ENCODE measurements around the gene ANTXR2. TPM values are rescaled to one million over a fixed set of nuclear protein-coding genes. Genes with fewer than 3 reads are reported as not detected.
A peak's percentile ranks its signal among the peaks of the same experiment; 100 is the strongest.

ANTXR2 gene
- total and polyA plus RNA-seq, 9 of the 15 experiments (the other 6 are each of a cell fraction or from before 2014, with no cell fraction given): 10.1 to 83.8 (median 60.3) TPM

DNA sequence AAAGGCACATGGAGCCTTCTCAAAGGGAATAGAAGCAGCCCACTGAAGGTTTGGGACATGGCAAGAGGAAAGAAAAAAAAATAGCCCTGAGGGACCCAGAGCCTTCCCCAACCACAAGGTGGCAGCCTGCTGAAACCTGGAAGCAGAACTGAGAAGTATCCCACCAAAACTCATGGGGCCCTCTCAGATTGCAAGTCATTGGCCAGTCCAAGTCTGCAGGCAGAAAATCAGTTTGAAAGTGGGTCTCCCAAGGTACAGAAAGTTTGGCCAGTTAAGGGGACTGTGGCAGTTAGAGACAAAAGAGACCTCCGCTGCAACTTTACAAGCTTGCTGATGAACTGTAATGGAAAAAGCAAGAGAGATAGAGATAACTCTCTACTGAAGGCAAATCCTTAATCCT lies 155.8 kb downstream of the ANTXR2 start:
- POLR2A ChIA-PET: no interaction called here
- ATAC-seq: peak; percentile 97
- TF ChIP-seq ZNF316 (IDR thresholded peaks at IDR 0.05) (peak; percentile 46; the same call in 1 of the 2 replicates), ZNF707 (CRISPR knock-in tag; conservative IDR thresholded peaks at IDR 0.05) (no peak), HMG20B (CRISPR knock-in tag; IDR thresholded peaks at IDR 0.05) (no peak), MAFG (tag; conservative IDR thresholded peaks at IDR 0.05) (peak; percentile 50; the same call in 1 of the 2 replicates), CC2D1A (IDR thresholded peaks at IDR 0.05) (peak; percentile 67; the same call in 1 of the 2 replicates), ZNF384 (IDR thresholded peaks at IDR 0.05; ENCODE audit: low read depth, low read length) (peak; percentile 86), HIVEP1 (CRISPR knock-in tag; IDR thresholded peaks at IDR 0.05) (no peak), C11orf30 (IDR thresholded peaks at IDR 0.05; ENCODE audit: low read depth) (peak; percentile 56; the same call in 1 of the 2 replicates), ZNF324 (CRISPR knock-in tag; IDR thresholded peaks at IDR 0.05) (no peak), MITF (IDR thresholded peaks at IDR 0.05) (no peak), MCM2 (IDR thresholded peaks at IDR 0.05; ENCODE audit: low read depth) (no peak)
- TF ChIP-seq, protein P1, sequence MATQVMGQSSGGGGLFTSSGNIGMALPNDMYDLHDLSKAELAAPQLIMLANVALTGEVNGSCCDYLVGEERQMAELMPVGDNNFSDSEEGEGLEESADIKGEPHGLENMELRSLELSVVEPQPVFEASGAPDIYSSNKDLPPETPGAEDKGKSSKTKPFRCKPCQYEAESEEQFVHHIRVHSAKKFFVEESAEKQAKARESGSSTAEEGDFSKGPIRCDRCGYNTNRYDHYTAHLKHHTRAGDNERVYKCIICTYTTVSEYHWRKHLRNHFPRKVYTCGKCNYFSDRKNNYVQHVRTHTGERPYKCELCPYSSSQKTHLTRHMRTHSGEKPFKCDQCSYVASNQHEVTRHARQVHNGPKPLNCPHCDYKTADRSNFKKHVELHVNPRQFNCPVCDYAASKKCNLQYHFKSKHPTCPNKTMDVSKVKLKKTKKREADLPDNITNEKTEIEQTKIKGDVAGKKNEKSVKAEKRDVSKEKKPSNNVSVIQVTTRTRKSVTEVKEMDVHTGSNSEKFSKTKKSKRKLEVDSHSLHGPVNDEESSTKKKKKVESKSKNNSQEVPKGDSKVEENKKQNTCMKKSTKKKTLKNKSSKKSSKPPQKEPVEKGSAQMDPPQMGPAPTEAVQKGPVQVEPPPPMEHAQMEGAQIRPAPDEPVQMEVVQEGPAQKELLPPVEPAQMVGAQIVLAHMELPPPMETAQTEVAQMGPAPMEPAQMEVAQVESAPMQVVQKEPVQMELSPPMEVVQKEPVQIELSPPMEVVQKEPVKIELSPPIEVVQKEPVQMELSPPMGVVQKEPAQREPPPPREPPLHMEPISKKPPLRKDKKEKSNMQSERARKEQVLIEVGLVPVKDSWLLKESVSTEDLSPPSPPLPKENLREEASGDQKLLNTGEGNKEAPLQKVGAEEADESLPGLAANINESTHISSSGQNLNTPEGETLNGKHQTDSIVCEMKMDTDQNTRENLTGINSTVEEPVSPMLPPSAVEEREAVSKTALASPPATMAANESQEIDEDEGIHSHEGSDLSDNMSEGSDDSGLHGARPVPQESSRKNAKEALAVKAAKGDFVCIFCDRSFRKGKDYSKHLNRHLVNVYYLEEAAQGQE (IDR thresholded peaks at IDR 0.05; ENCODE audit: borderline replicate concordance): peak; percentile 39; the same call in 1 of the 2 replicates
- TF ChIP-seq, protein P1 (CRISPR knock-in tag; IDR thresholded peaks at IDR 0.05; ENCODE audit: low read depth): no peak
- TF ChIP-seq, protein P2, sequence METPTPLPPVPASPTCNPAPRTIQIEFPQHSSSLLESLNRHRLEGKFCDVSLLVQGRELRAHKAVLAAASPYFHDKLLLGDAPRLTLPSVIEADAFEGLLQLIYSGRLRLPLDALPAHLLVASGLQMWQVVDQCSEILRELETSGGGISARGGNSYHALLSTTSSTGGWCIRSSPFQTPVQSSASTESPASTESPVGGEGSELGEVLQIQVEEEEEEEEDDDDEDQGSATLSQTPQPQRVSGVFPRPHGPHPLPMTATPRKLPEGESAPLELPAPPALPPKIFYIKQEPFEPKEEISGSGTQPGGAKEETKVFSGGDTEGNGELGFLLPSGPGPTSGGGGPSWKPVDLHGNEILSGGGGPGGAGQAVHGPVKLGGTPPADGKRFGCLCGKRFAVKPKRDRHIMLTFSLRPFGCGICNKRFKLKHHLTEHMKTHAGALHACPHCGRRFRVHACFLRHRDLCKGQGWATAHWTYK (CRISPR knock-in tag; IDR thresholded peaks at IDR 0.05): no peak

More for the DNA sequence above, 155.8 kb downstream of the ANTXR2 start:
- no peaks in the 10 kb centered on the region for H3K27me3 ChIP-seq (ENCODE audit: control insufficient read depth in 2 of 2, insufficient read depth in 2 of 2, low read length in 2 of 2)
- in situ Hi-C loops (cut with MboI): no loop called here
- intact Hi-C loops (cut with micrococcal nuclease): loop anchor here (2.0 to 10.0 kb wide), 2 partner anchors 298 to 418 kb away; partner anchors contain the start of gene CFAP299
- no peaks in the 10 kb centered on the region; the same call in 1 of the 2 replicates for H3K9me3 ChIP-seq (replicated peaks; ENCODE audit: control insufficient read depth, insufficient read depth, low read depth, low read length)
- DNase-seq (ENCODE audit: extremely low read depth in 1 of 4, low spot score in 3 of 4) (peak; percentile 39 to 73 (median 44)), FAIRE-seq (peak; percentile 57)
- CTCF ChIA-PET (ENCODE audit: low intra/inter-chr PET ratio): no interaction called here
- no TSS peak for BruUV-seq (replicated peaks)
- H3K79me2 ChIP-seq (ENCODE audit: control insufficient read depth, insufficient read depth, low read length): no peaks in the 10 kb centered on the region
- H3K4me1 ChIP-seq (replicated peaks in 1 of 2; ENCODE audit: control insufficient read depth in 2 of 2, insufficient read depth in 2 of 2, low read length in 2 of 2): no peaks in the 10 kb centered on the region
- H3K9ac ChIP-seq (ENCODE audit: insufficient read depth in 1 of 2, low read depth in 2 of 2, low read length in 2 of 2): no peak overlapping the region
- 86% methylated on average over 1 of the region's 1 CpG for WGBS (ENCODE audit: insufficient coverage, low coverage, missing lambda C conversion rate)
- H3K4me3 ChIP-seq: no peak overlapping the region
- H3K4me2 ChIP-seq (ENCODE audit: insufficient read depth, low read length): no peak overlapping the region
- H2AFZ ChIP-seq (ENCODE audit: low read depth, low read length): no peak overlapping the region
- no peaks in the 10 kb centered on the region for H3K9me1 ChIP-seq (ENCODE audit: control insufficient read depth, insufficient read depth, low read length)
- H3K27ac ChIP-seq (ENCODE audit: extremely low read depth, low read depth, low read length): no peak overlapping the region
- no peaks in the 10 kb centered on the region for H3K36me3 ChIP-seq (ENCODE audit: control insufficient read depth, insufficient read depth, low read length)
- H4K20me1 ChIP-seq (replicated peaks; ENCODE audit: control insufficient read depth, insufficient read depth, low read length): no peaks in the 10 kb centered on the region

Data from K562 (cell line).